ENCODE measurements around the gene KRTAP17-1. TPM values are rescaled to one million over a fixed set of nuclear protein-coding genes. Genes with fewer than 3 reads are reported as not detected.

The KRTAP17-1 gene
- total and polyA plus RNA-seq, 2 of the 4 experiments (the other 2 are of a cell fraction), result not detected

GRCh38 chr17:41308251-41308917 is 7.1 kb downstream of the KRTAP17-1 start:
- H3K9me3 ChIP-seq (ENCODE audit: control insufficient read depth, insufficient read depth, low read length), result no peaks in the 10 kb centered on the region
- H3K18ac ChIP-seq (ENCODE audit: low read depth, low read length), result no peak overlapping the region
- ChIA-PET POLR2A (ENCODE audit: unreplicated experiment) (no interaction called here), CTCF (interaction anchor here (1.1 kb wide), 1 partner anchor 14 kb away, joined by 3 read pairs; no protein-coding TSS in a partner anchor)
- peak overlapping the region; percentile 32; the same call in 1 of the 2 replicates for H4K91ac ChIP-seq (ENCODE audit: insufficient read depth, low read depth, low read length)
- H3K9ac ChIP-seq (ENCODE audit: low read depth, low read length), result no peak overlapping the region
- 44% methylated on average over 8 of the region's 10 CpGs; no CpG with 5 or more reads in 1 of the 2 experiments for WGBS, 2 experiments (ENCODE audit: extremely low coverage in 2 of 2, insufficient read length in 1 of 2)
- in situ Hi-C loops (cut with MboI; ENCODE audit: low sequenced_read_pairs) (no loop called here), intact Hi-C loops (cut with micrococcal nuclease) (no loop called here), dilution Hi-C loops (cut with HindIII; ENCODE audit: low sequenced_read_pairs, unreplicated experiment) (no loop called here)
- H3K14ac ChIP-seq (replicated peaks; ENCODE audit: low read depth, low read length), result no peak overlapping the region
- H3K79me1 ChIP-seq (ENCODE audit: low read depth in 1 of 2, low read length in 2 of 2), result no peaks in the 10 kb centered on the region
- no peak overlapping the region for H3K4ac ChIP-seq (ENCODE audit: low read depth, low read length)
- H3K4me1 ChIP-seq (ENCODE audit: control insufficient read depth, insufficient read depth, low read length), result no peaks in the 10 kb centered on the region
- H2BK120ac ChIP-seq (ENCODE audit: low read depth, low read length), result no peak overlapping the region
- 0 out of 2 replicates have a peak overlapping the region, but pooled peaks have one; percentile 37 for H2AK5ac ChIP-seq (ENCODE audit: low read depth, low read length)
- no peak overlapping the region for H3K56ac ChIP-seq (ENCODE audit: extremely low read depth, insufficient read depth, low read length)
- H4K5ac ChIP-seq (ENCODE audit: low read depth, low read length), result no peak overlapping the region
- H3K36me3 ChIP-seq (ENCODE audit: control insufficient read depth, insufficient read depth, low read length), result no peaks in the 10 kb centered on the region
- H2BK15ac ChIP-seq (ENCODE audit: low read depth, low read length), result no peak overlapping the region
- no peak overlapping the region for H3K23ac ChIP-seq (ENCODE audit: low read depth, low read length)
- H4K8ac ChIP-seq (ENCODE audit: low read depth in 2 of 2, low read length in 2 of 2), result no peak overlapping the region
- no peak overlapping the region for H3K27ac ChIP-seq (ENCODE audit: insufficient read depth, low read length)
- no peak overlapping the region for H3K4me2 ChIP-seq (ENCODE audit: low read depth, low read length)
- peaks cover 8% of the 10 kb centered on the region for H3K27me3 ChIP-seq (ENCODE audit: control insufficient read depth, insufficient read depth, low read length)
- H2AFZ ChIP-seq (replicated peaks; ENCODE audit: low read length, poor library complexity), result peak overlapping the region; percentile 64
- H4K20me1 ChIP-seq (ENCODE audit: insufficient read depth, low read length), result no peaks in the 10 kb centered on the region
- ATAC-seq (ENCODE audit: low read depth) (no peak), DNase-seq (no peak)
- H2BK20ac ChIP-seq (ENCODE audit: low read depth, low read length), result no peak overlapping the region
- H2BK5ac ChIP-seq (ENCODE audit: low read depth, low read length, poor library complexity, severe bottlenecking), result no peak overlapping the region
- BruUV-seq (replicated peaks), result no TSS peak
- no peak overlapping the region for H2AK9ac ChIP-seq (replicated peaks; ENCODE audit: low read depth, low read length, poor library complexity)
- H3K9me1 ChIP-seq (ENCODE audit: insufficient read depth, low read length), result no peaks in the 10 kb centered on the region; the same call in 1 of the 2 replicates
- TF ChIP-seq FOS (IDR thresholded peaks at IDR 0.05; ENCODE audit: low read depth, low read length), result no peak
- no peak for TF ChIP-seq CEBPB (IDR thresholded peaks at IDR 0.05; ENCODE audit: low read depth, low read length)
- TF ChIP-seq MAFK (IDR thresholded peaks at IDR 0.05; ENCODE audit: low read depth, low read length), result no peak
- no peak for TF ChIP-seq NFE2L2 (IDR thresholded peaks at IDR 0.05; ENCODE audit: low read depth, low read length)
- no peak overlapping the region for H3K4me3 ChIP-seq (ENCODE audit: insufficient read depth, low read depth, low read length)
